ENCODE measurements around the gene HTR2B.
"Not testable (repeated sequence)": the region's sequence is repeated elsewhere in the genome, so short reads cannot be mapped to it uniquely, and the experiment has no call there.

The HTR2B gene

GRCh38 chr2:231068525-231069222 lies 56.2 kb downstream of the HTR2B start:
- Histone ChIP-seq H3K4me1 (ENCODE audit: control insufficient read depth, low read depth, low read length) (no peaks in the 10 kb centered on the region), H3K9me3 (ENCODE audit: control insufficient read depth, low read depth, low read length) (no peaks in the 10 kb centered on the region), H3K9ac (ENCODE audit: low read length) (no peak overlapping the region), H3K27me3 (ENCODE audit: control insufficient read depth, insufficient read depth, low read length) (no peaks in the 10 kb centered on the region), H3K36me3 (ENCODE audit: control insufficient read depth, low read depth, low read length) (peaks cover 92% of the 10 kb centered on the region), H3K4me3 (ENCODE audit: low read length) (no peak overlapping the region), H3K27ac (ENCODE audit: low read length) (no peak overlapping the region)

DNA sequence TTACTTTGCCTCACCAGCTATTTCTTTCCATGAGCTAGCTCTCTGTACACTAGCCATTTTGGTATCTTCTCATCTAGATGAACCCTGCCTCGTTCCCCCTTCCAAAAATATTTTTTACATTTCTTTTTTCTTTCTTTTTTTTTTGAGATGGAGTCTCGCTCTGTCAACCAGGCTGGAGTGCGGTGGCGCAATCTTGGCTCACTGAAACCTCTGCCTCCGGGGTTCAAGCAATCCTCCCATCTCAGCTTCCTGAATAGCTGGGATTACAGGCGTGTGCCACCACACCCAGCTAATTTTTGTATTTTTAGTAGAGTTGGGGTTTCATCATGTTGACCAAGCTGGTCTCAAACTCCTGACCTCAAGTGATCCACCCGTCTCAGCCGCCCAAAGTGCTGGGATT lies 57.3 kb downstream of the HTR2B start:
- H3K9ac ChIP-seq (ENCODE audit: low read length); H3K27ac ChIP-seq (ENCODE audit: low read length); H3K4me3 ChIP-seq (ENCODE audit: low read length); H3K4me1 ChIP-seq (ENCODE audit: control insufficient read depth, low read depth, low read length); H3K9me3 ChIP-seq (ENCODE audit: control insufficient read depth, low read depth, low read length); H3K27me3 ChIP-seq (ENCODE audit: control insufficient read depth, insufficient read depth, low read length): not testable (repeated sequence)
- H3K36me3 ChIP-seq (ENCODE audit: control insufficient read depth, low read depth, low read length) = peaks cover 93% of the 10 kb centered on the region

DNA sequence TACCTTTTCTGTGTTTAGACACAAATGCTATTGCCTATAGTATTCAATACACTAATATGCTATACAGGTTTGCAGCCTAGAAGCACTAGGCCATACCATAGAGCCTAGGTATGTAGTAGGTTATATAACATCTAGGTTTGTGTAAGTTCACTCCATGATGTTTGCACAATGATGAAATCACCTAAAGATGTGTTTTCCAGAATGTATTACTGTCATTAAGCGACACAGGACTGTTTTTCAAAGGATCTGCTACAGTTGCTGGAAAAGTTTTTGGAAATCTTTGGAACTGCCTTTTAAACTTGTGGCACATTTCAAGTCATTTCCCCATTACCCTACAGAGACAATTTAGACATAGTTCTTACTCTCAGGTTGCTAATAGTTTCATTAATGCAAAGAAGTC lies 58.9 kb downstream of the HTR2B start:
- no peaks in the 10 kb centered on the region for H3K27me3 ChIP-seq (ENCODE audit: control insufficient read depth, insufficient read depth, low read length)
- no peaks in the 10 kb centered on the region for H3K9me3 ChIP-seq (ENCODE audit: control insufficient read depth, low read depth, low read length)
- H3K4me3 ChIP-seq (ENCODE audit: low read length) = no peak overlapping the region
- peaks cover 93% of the 10 kb centered on the region for H3K36me3 ChIP-seq (ENCODE audit: control insufficient read depth, low read depth, low read length)
- no peak overlapping the region for H3K27ac ChIP-seq (ENCODE audit: low read length)
- no peaks in the 10 kb centered on the region for H3K4me1 ChIP-seq (ENCODE audit: control insufficient read depth, low read depth, low read length)
- H3K9ac ChIP-seq (ENCODE audit: low read length) = no peak overlapping the region

GRCh38 chr2:231063347-231063746 lies 61.5 kb downstream of the HTR2B start:
- no peaks in the 10 kb centered on the region for H3K4me1 ChIP-seq (ENCODE audit: control insufficient read depth, low read depth, low read length)
- no peak overlapping the region for H3K9ac ChIP-seq (ENCODE audit: low read length)
- no peaks in the 10 kb centered on the region for H3K9me3 ChIP-seq (ENCODE audit: control insufficient read depth, low read depth, low read length)
- H3K4me3 ChIP-seq (ENCODE audit: low read length) = no peak overlapping the region
- peaks cover 68% of the 10 kb centered on the region for H3K36me3 ChIP-seq (ENCODE audit: control insufficient read depth, low read depth, low read length)
- no peaks in the 10 kb centered on the region for H3K27me3 ChIP-seq (ENCODE audit: control insufficient read depth, insufficient read depth, low read length)
- H3K27ac ChIP-seq (ENCODE audit: low read length) = no peak overlapping the region

DNA sequence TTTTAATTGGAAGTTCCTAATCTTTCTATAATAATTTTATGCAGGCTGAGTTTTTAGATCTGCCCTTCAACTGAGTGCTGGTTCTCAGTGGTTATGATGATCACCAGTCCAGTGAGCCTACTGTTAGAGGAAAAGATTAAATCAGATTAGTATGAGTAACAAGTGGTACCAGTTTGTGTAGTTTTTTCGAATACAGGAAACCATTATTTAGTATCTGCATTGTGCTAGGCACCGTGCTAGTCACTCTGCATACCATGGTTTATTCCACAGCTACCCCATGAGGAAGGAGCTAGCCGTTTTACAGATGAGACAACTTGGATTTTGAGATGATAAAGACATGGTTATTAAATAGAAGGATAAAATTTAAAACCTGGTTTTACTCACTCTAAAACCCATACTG lies 62.1 kb downstream of the HTR2B start:
- no peak overlapping the region for H3K27ac ChIP-seq (ENCODE audit: low read length)
- peaks cover 63% of the 10 kb centered on the region for H3K36me3 ChIP-seq (ENCODE audit: control insufficient read depth, low read depth, low read length)
- no peaks in the 10 kb centered on the region for H3K27me3 ChIP-seq (ENCODE audit: control insufficient read depth, insufficient read depth, low read length)
- no peak overlapping the region for H3K9ac ChIP-seq (ENCODE audit: low read length)
- no peak overlapping the region for H3K4me3 ChIP-seq (ENCODE audit: low read length)
- peaks cover 5% of the 10 kb centered on the region for H3K4me1 ChIP-seq (ENCODE audit: control insufficient read depth, low read depth, low read length)
- H3K9me3 ChIP-seq (ENCODE audit: control insufficient read depth, low read depth, low read length) = no peaks in the 10 kb centered on the region

- no peak overlapping the region for H3K9ac ChIP-seq (ENCODE audit: low read length)
- H3K4me3 ChIP-seq (ENCODE audit: low read length) = no peak overlapping the region
- no peak overlapping the region for H3K27ac ChIP-seq (ENCODE audit: low read length)
- H3K9me3 ChIP-seq (ENCODE audit: control insufficient read depth, low read depth, low read length) = no peaks in the 10 kb centered on the region
- H3K27me3 ChIP-seq (ENCODE audit: control insufficient read depth, insufficient read depth, low read length) = no peaks in the 10 kb centered on the region
- peaks cover 37% of the 10 kb centered on the region for H3K36me3 ChIP-seq (ENCODE audit: control insufficient read depth, low read depth, low read length)
- H3K4me1 ChIP-seq (ENCODE audit: control insufficient read depth, low read depth, low read length) = peaks cover 5% of the 10 kb centered on the region
Observed at GRCh38 chr2:231059756-231060155, 65.1 kb downstream of the HTR2B start.

DNA sequence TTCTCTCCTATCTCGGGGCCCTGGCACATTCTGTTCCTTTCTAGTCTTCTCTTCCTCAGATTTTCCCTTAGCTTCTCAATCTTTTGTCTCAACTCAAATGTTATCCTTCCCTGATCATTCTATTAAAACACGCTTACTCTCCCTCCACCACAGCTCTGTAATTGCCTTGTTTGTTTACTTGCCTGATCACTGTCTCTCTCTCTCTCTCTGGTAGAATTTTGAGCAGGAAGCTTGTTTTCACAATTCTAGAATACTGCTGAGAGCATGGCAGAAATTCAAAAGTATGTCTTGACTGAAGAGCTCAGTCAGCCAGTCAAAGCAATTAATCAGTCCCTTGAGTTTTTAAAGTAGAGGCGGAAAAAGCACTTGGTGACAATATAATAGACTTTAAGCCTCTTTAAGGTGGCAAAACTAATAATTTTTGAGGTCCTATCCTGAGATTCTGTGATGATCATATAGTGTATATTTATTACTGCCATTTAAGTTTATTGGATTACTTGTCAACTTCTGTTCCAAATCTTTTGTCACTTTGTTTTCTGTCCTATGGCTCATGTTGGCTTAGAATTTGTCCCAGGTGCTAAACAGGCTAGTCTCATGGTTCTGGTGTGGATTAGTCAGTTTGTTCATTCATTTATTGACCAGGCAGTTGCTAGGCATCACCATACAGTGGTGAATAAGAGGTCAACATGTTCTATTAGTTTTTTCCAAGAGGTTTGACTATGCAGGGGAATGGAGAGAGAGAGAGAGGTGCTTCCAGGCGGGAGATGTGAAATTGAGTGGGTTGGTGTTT lies 65.9 kb downstream of the HTR2B start:
- Histone ChIP-seq H3K4me3 (ENCODE audit: low read length) (no peak overlapping the region), H3K4me1 (ENCODE audit: control insufficient read depth, low read depth, low read length) (peaks cover 5% of the 10 kb centered on the region), H3K9ac (ENCODE audit: low read length) (peak overlapping the region; percentile 95), H3K36me3 (ENCODE audit: control insufficient read depth, low read depth, low read length) (peaks cover 29% of the 10 kb centered on the region), H3K9me3 (ENCODE audit: control insufficient read depth, low read depth, low read length) (no peaks in the 10 kb centered on the region), H3K27me3 (ENCODE audit: control insufficient read depth, insufficient read depth, low read length) (peaks cover 7% of the 10 kb centered on the region), H3K27ac (ENCODE audit: low read length) (no peak overlapping the region)
